ENCODE results near the gene PPEF1. TPM values are rescaled to one million over a fixed set of nuclear protein-coding genes. Genes with fewer than 3 reads are reported as not detected.

PPEF1 gene
- total and polyA plus RNA-seq, 9 of the 15 experiments (the other 6 are each of a cell fraction or from before 2014, with no cell fraction given): not detected

GRCh38 chrX:18871161-18871890 lies 163.9 kb downstream of the PPEF1 start:
- TF ChIP-seq SAP30 (IDR thresholded peaks at IDR 0.05; ENCODE audit: borderline replicate concordance, insufficient read depth, low read depth, low read length, poor library complexity, severe bottlenecking) (no peak), RFX7 (CRISPR knock-in tag; IDR thresholded peaks at IDR 0.05) (no peak), CHD2 (IDR thresholded peaks at IDR 0.05; ENCODE audit: low read depth, low read length) (peak; percentile 79), ATF4 (CRISPR knock-in tag; IDR thresholded peaks at IDR 0.05) (no peak), DACH1 (IDR thresholded peaks at IDR 0.05; ENCODE audit: partially characterized antibody) (no peak), TAF9B (IDR thresholded peaks at IDR 0.05; ENCODE audit: partially characterized antibody) (no peak), NR4A1 (CRISPR knock-in tag; IDR thresholded peaks at IDR 0.05) (no peak), NR4A1 (tag; IDR thresholded peaks at IDR 0.05) (no peak), CEBPG (CRISPR knock-in tag; IDR thresholded peaks at IDR 0.05) (no peak), CEBPG (tag; conservative IDR thresholded peaks at IDR 0.05 in 1 of 2, IDR thresholded peaks at IDR 0.05 in 1 of 2) (no peak)
- intact Hi-C loops (cut with micrococcal nuclease) (no loop called here), in situ Hi-C loops (cut with MboI) (no loop called here)
- Histone ChIP-seq H2AFZ (ENCODE audit: low read depth, low read length) (no peak overlapping the region), H3K27ac (ENCODE audit: extremely low read depth, low read depth, low read length) (no peak overlapping the region), H3K4me2 (ENCODE audit: insufficient read depth, low read length) (no peak overlapping the region; the same call in 1 of the 2 replicates), H3K27me3 (ENCODE audit: control insufficient read depth in 2 of 2, insufficient read depth in 2 of 2, low read length in 2 of 2) (peaks cover 11 to 42% of the 10 kb centered on the region in 2 experiments), H3K36me3 (ENCODE audit: control insufficient read depth, insufficient read depth, low read length) (no peaks in the 10 kb centered on the region), H3K4me3 (no peak overlapping the region), H3K9me3 (replicated peaks; ENCODE audit: control insufficient read depth, insufficient read depth, low read depth, low read length) (no peaks in the 10 kb centered on the region), H3K79me2 (ENCODE audit: control insufficient read depth, insufficient read depth, low read length) (no peaks in the 10 kb centered on the region), H3K9ac (ENCODE audit: insufficient read depth in 1 of 2, low read depth in 2 of 2, low read length in 2 of 2) (no peak overlapping the region), H3K4me1 (replicated peaks in 1 of 2; ENCODE audit: control insufficient read depth in 2 of 2, insufficient read depth in 2 of 2, low read length in 2 of 2) (peaks cover 0 to 5% of the 10 kb centered on the region in 2 experiments; a peak in 2 of 5 replicates), H4K20me1 (replicated peaks; ENCODE audit: control insufficient read depth, insufficient read depth, low read length) (no peaks in the 10 kb centered on the region), H3K9me1 (ENCODE audit: control insufficient read depth, insufficient read depth, low read length) (no peaks in the 10 kb centered on the region)
- CTCF ChIA-PET (ENCODE audit: low intra/inter-chr PET ratio): no interaction called here
- POLR2A ChIA-PET: interaction anchor here (0.5 kb wide), 1 partner anchor 8 kb away, joined by 3 read pairs; no protein-coding TSS in a partner anchor
- peak; percentile 53; the same call in 2 of the 3 replicates for ATAC-seq
- 2% methylated on average over 10 of the region's 10 CpGs for WGBS (ENCODE audit: insufficient coverage, low coverage, missing lambda C conversion rate)
- no peak for FAIRE-seq
- BruUV-seq (replicated peaks): no TSS peak
- no peak for DNase-seq (ENCODE audit: extremely low read depth in 1 of 4, low spot score in 3 of 4)
